ENCODE measurements around the gene TFRC.
"Not testable (repeated sequence)": the region's sequence is repeated elsewhere in the genome, so short reads cannot be mapped to it uniquely, and the experiment has no call there.

TFRC gene

GRCh38 chr3:196081834-196082618 lies at the start of gene TFRC:
TSS of gene TFRC (minus strand) at chr3:196082090. CDS start at chr3:196077099, 4,991 bp downstream.
- H3K4me1 Mint-ChIP-seq: peaks cover 11 to 55% of the 10 kb centered on the region in 2 donors
- peak; percentile 92 to 95 for ATAC-seq (replicated peaks)
- peak within 1 kb of the TSS; percentile 98 for H3K4me3 Mint-ChIP-seq
- peak; percentile 93 for DNase-seq
- peaks cover 6 to 13% of the 10 kb centered on the region in 2 donors for H3K36me3 Mint-ChIP-seq
- H3K27me3 Mint-ChIP-seq: no peaks in the 10 kb centered on the region
- H3K27ac Mint-ChIP-seq: peak within 1 kb of the TSS; percentile 99
- no peaks in the 10 kb centered on the region for H3K9me3 Mint-ChIP-seq

GRCh38 chr3:196128172-196128843 lies 46.4 kb upstream of the TFRC start:
- H3K27me3 Mint-ChIP-seq: no peaks in the 10 kb centered on the region
- H3K9me3 Mint-ChIP-seq: no peaks in the 10 kb centered on the region
- no peak overlapping the region for H3K4me3 Mint-ChIP-seq
- H3K36me3 Mint-ChIP-seq: no peaks in the 10 kb centered on the region
- ATAC-seq (replicated peaks) (no peak), DNase-seq (no peak)
- no peak overlapping the region for H3K27ac Mint-ChIP-seq
- H3K4me1 Mint-ChIP-seq: peaks cover 13 to 24% of the 10 kb centered on the region in 2 donors

GRCh38 chr3:196127308-196128040 lies 45.6 kb upstream of the TFRC start:
- Mint-ChIP-seq H3K27me3 (no peaks in the 10 kb centered on the region), H3K36me3 (no peaks in the 10 kb centered on the region), H3K4me1 (peaks cover 21 to 30% of the 10 kb centered on the region in 2 donors), H3K4me3 (no peak overlapping the region), H3K9me3 (no peaks in the 10 kb centered on the region), H3K27ac (peak overlapping the region; percentile 3)
- DNase-seq (no peak), ATAC-seq (replicated peaks) (no peak)

GRCh38 chr3:196124608-196125007 lies 42.7 kb upstream of the TFRC start:
- no peaks in the 10 kb centered on the region for H3K27me3 Mint-ChIP-seq
- H3K27ac Mint-ChIP-seq: no peak overlapping the region
- peaks cover 33 to 50% of the 10 kb centered on the region in 2 donors for H3K4me1 Mint-ChIP-seq

GRCh38 chr3:196122688-196123046 lies 40.8 kb upstream of the TFRC start:
- no peak for ATAC-seq (replicated peaks)
- DNase-seq: no peak
- H3K27ac Mint-ChIP-seq: peak overlapping the region; percentile 63

More at GRCh38 chr3:196124608-196125007, 42.7 kb upstream of the TFRC start:
- ATAC-seq (replicated peaks): peak; percentile 51 to 62
- no peaks in the 10 kb centered on the region for H3K9me3 Mint-ChIP-seq
- no peak for DNase-seq
- H3K36me3 Mint-ChIP-seq: no peaks in the 10 kb centered on the region
- H3K4me3 Mint-ChIP-seq: no peak overlapping the region

GRCh38 chr3:196122021-196122687 lies 40.3 kb upstream of the TFRC start:
- H3K4me3 Mint-ChIP-seq: no peak overlapping the region
- H3K27ac Mint-ChIP-seq: no peak overlapping the region
- no peak for ATAC-seq (replicated peaks)

More at GRCh38 chr3:196122688-196123046, 40.8 kb upstream of the TFRC start:
- Mint-ChIP-seq H3K36me3 (no peaks in the 10 kb centered on the region), H3K27me3 (no peaks in the 10 kb centered on the region), H3K4me1 (peaks cover 39 to 42% of the 10 kb centered on the region in 2 donors), H3K4me3 (peak overlapping the region; percentile 12 to 33), H3K9me3 (no peaks in the 10 kb centered on the region)

GRCh38 chr3:196121066-196121465 lies 39.2 kb upstream of the TFRC start:
- no peak overlapping the region for H3K27ac Mint-ChIP-seq
- H3K36me3 Mint-ChIP-seq: no peaks in the 10 kb centered on the region
- DNase-seq (no peak), ATAC-seq (replicated peaks) (no peak)
- H3K4me3 Mint-ChIP-seq: no peak overlapping the region
- H3K27me3 Mint-ChIP-seq: no peaks in the 10 kb centered on the region
- peaks cover 32 to 33% of the 10 kb centered on the region in 2 donors for H3K4me1 Mint-ChIP-seq
- no peaks in the 10 kb centered on the region for H3K9me3 Mint-ChIP-seq

More at GRCh38 chr3:196122021-196122687, 40.3 kb upstream of the TFRC start:
- Mint-ChIP-seq H3K9me3 (no peaks in the 10 kb centered on the region), H3K36me3 (no peaks in the 10 kb centered on the region), H3K4me1 (peaks cover 35 to 36% of the 10 kb centered on the region in 2 donors), H3K27me3 (no peaks in the 10 kb centered on the region)
- no peak for DNase-seq

GRCh38 chr3:196120291-196120951 lies 38.5 kb upstream of the TFRC start:
- Mint-ChIP-seq H3K27me3 (no peaks in the 10 kb centered on the region), H3K4me3 (peak overlapping the region in 1 of 2 donors; percentile 9), H3K4me1 (peaks cover 32 to 33% of the 10 kb centered on the region in 2 donors), H3K36me3 (no peaks in the 10 kb centered on the region), H3K27ac (peak overlapping the region; percentile 56), H3K9me3 (no peaks in the 10 kb centered on the region)
- DNase-seq (no peak), ATAC-seq (replicated peaks) (no peak)

- ATAC-seq (replicated peaks): peak; percentile 80 to 83
- H3K4me3 Mint-ChIP-seq: no peak overlapping the region
- H3K27ac Mint-ChIP-seq: peak overlapping the region; percentile 56
Measured at GRCh38 chr3:196117809-196118208, 35.9 kb upstream of the TFRC start.

GRCh38 chr3:196115678-196116083 lies 33.8 kb upstream of the TFRC start:
- peak; percentile 45 to 46 for ATAC-seq (replicated peaks)
- Mint-ChIP-seq H3K27ac (no peak overlapping the region), H3K4me3 (no peak overlapping the region), H3K4me1 (peaks cover 28 to 38% of the 10 kb centered on the region in 2 donors), H3K27me3 (no peaks in the 10 kb centered on the region), H3K36me3 (peaks cover 0 to 5% of the 10 kb centered on the region in 2 donors), H3K9me3 (no peaks in the 10 kb centered on the region)
- no peak for DNase-seq

More at GRCh38 chr3:196117809-196118208, 35.9 kb upstream of the TFRC start:
- Mint-ChIP-seq H3K4me1 (peaks cover 29 to 32% of the 10 kb centered on the region in 2 donors), H3K9me3 (no peaks in the 10 kb centered on the region), H3K27me3 (no peaks in the 10 kb centered on the region), H3K36me3 (no peaks in the 10 kb centered on the region)
- no peak for DNase-seq

GRCh38 chr3:196111939-196112386 lies 30.1 kb upstream of the TFRC start:
- H3K36me3 Mint-ChIP-seq: peaks cover 0 to 5% of the 10 kb centered on the region in 2 donors
- ATAC-seq (replicated peaks) (peak; percentile 90), DNase-seq (peak; percentile 58)
- H3K4me1 Mint-ChIP-seq: peaks cover 15 to 30% of the 10 kb centered on the region in 2 donors
- H3K4me3 Mint-ChIP-seq: peak overlapping the region in 1 of 2 donors; percentile 35
- H3K9me3 Mint-ChIP-seq: no peaks in the 10 kb centered on the region
- H3K27me3 Mint-ChIP-seq: no peaks in the 10 kb centered on the region
- peak overlapping the region; percentile 96 for H3K27ac Mint-ChIP-seq

- no peaks in the 10 kb centered on the region for H3K27me3 Mint-ChIP-seq
- H3K4me1 Mint-ChIP-seq: peaks cover 12 to 23% of the 10 kb centered on the region in 2 donors
- ATAC-seq (replicated peaks): no peak
- H3K4me3 Mint-ChIP-seq: no peak overlapping the region
- H3K9me3 Mint-ChIP-seq: no peaks in the 10 kb centered on the region
- peaks cover 0 to 5% of the 10 kb centered on the region in 2 donors for H3K36me3 Mint-ChIP-seq
- no peak for DNase-seq
- H3K27ac Mint-ChIP-seq: peak overlapping the region; percentile 37
Measured at GRCh38 chr3:196108075-196108743, 26.3 kb upstream of the TFRC start.

- H3K27ac Mint-ChIP-seq; H3K36me3 Mint-ChIP-seq; H3K4me1 Mint-ChIP-seq; ATAC-seq (replicated peaks); H3K27me3 Mint-ChIP-seq; H3K9me3 Mint-ChIP-seq; H3K4me3 Mint-ChIP-seq; DNase-seq: not testable (repeated sequence)
Measured at GRCh38 chr3:196104707-196105106, 22.8 kb upstream of the TFRC start.

Measured in stimulated activated naive B cell treated with anti-CD40 and anti-IgM and Interleukin-4, amounts not matched to agents 10 μg/mL and 1 μg/mL and 100 μg/mL, for 72 hours (primary cell).